VCaP (cell line): ENCODE measurements around the gene SLC13A3.
A peak's percentile ranks its signal among the peaks of the same experiment; 100 is the strongest.

ENCODE experiments used
- H3K27ac ChIP-seq: fragments of 450-650 bp; 2 replicates; pipeline ENCODE4 v1.5.1; 2017
- TF ChIP-seq, protein P1 (sequence below): fragments of 450-650 bp; conservative IDR thresholded peaks from 2 replicates; pipeline ENCODE4 v1.5.1; 2017; ENCODE audit warnings: mild to moderate bottlenecking, moderate library complexity

Gene SLC13A3

DNA sequence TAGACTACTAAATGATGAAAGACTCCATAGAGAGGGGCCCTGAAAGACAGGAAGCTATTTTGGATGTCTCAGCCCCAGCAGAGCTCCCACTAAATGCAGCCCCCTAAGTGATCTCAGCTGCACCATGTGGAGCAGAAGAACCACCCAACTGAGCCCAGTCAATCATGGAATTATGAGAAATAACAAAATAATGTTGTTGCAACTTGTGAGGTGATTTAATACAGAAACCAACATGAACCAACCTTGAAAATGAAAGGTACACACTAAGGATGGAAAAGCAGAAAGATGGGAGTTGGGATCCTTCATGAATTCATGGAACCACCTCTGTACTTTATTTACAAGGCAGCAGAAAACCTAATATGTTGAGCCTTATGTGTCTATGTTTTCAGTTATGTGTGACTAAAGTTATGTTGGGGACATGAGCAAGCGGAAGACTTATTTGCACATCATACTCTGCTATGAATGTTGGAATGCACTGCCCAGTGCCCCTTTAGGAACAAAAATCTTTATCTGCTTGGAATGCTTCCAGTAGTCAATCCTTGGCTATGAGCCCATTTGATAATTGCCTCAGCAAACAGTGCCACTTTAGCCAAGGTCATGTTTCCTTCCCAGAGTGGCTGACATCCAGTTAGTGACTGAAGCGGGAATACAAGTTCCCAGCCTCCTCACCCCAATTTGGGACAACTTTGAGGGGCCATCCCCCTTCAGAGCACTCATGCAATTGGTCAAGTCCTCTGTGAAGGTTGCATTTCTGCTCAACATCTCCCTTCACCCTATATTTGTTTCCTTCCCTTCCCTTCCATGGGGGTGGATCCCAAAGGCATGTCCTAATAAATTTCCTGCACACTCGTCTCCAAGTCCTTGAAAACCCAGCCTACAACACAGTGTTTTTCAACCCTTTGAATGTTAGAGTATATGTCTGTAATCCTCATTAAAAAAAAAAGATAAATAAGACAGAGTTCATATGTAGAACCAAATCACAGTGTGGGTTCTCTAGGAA is 19.6 kb upstream of the SLC13A3 start:
- TF ChIP-seq, protein P1, sequence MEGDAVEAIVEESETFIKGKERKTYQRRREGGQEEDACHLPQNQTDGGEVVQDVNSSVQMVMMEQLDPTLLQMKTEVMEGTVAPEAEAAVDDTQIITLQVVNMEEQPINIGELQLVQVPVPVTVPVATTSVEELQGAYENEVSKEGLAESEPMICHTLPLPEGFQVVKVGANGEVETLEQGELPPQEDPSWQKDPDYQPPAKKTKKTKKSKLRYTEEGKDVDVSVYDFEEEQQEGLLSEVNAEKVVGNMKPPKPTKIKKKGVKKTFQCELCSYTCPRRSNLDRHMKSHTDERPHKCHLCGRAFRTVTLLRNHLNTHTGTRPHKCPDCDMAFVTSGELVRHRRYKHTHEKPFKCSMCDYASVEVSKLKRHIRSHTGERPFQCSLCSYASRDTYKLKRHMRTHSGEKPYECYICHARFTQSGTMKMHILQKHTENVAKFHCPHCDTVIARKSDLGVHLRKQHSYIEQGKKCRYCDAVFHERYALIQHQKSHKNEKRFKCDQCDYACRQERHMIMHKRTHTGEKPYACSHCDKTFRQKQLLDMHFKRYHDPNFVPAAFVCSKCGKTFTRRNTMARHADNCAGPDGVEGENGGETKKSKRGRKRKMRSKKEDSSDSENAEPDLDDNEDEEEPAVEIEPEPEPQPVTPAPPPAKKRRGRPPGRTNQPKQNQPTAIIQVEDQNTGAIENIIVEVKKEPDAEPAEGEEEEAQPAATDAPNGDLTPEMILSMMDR = no peak
- peak overlapping the region; percentile 80 for H3K27ac ChIP-seq

DNA sequence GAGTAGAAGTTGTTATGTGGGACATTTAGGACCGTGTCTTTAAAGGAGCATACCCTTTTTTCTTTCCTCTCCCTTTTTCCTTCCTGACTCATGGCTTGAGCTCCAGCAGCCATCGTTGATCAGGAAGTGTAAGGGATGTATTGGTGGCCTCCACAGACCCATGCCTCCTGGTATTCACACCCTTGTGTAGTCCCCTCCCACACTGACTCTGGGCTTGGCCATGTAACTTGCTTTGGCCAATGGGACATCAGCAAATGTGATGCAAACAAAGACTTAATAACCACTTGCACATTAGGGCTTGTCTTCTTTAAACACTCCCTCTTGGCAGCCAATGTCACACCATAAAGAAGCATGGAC is 18.9 kb upstream of the SLC13A3 start:
- peak overlapping the region; percentile 80 for H3K27ac ChIP-seq
- TF ChIP-seq, protein P1 = no peak

DNA sequence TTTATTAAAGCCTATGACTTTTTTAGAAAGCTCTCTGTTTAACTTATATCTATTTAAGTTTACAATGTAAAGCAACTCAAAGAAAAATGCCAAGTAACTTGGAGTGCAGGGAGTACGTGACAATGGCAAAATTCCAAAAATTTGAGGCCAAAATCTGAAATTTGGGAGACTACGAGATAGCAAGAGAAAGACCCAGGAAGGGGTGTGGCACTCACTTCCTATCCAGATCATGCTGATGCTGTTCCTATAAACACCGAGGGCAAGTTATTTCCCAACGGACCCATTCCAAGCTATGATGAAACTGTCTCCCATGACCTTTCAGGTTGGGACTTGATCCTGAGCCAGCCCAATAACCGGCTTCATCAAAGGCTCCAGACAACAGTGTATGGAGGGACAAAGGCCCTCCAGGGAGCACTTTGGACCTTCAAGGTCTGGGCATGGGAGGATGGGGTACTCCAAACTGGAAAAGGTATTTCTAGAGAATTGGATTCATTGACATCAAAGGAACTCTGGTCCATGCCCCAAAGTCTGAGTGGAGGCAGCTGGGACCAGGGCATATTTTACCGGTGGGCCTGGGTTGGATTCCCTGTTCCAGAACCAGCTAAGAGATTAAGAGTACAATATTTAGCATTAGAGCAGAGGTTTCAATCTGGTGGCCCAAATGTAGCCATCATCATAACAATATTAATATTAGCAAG is 15.7 kb upstream of the SLC13A3 start:
- H3K27ac ChIP-seq = no peak overlapping the region
- TF ChIP-seq, protein P1 = no peak

DNA sequence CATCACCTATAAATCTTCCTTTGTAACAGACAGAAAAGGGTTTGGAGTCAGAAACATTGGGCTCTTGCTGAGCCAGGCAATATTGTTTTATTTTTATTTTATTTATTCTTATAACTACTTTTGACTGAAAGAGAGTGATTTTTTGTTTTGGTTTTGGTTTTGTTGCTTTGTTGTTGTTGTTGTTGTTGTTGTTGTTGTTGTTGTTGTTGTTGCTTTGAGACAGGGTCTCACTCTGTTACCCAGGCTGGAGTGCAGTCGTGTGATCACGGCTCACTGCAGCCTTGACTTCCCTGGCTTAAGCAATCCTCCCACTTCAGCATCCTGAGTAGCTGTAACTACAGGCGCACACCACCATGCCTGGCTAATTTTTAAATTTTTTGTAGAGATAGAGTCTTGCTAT is 15.0 kb upstream of the SLC13A3 start:
- TF ChIP-seq, protein P1 = no peak

DNA sequence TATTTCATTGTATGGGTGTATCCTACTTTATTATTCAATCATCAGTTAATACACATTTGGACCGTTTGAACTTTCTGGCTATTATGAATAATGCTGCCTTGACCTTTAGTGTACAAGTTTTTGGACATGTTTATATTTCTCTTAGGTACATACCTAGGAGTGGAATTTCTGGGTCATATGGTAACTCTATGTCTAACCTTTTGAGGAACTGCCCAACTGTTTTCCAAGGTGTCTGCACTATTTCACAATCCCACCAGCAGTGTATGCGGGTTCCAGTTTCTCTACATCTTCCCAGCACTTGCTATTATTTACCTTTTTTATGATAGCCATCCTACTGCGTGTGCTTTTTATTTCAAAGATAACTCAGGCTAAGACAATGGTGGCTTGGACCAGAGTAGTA is 14.3 kb upstream of the SLC13A3 start:
- no peak overlapping the region for H3K27ac ChIP-seq
- TF ChIP-seq, protein P1 = no peak

More for the DNA sequence above, 15.0 kb upstream of the SLC13A3 start:
- no peak overlapping the region for H3K27ac ChIP-seq

DNA sequence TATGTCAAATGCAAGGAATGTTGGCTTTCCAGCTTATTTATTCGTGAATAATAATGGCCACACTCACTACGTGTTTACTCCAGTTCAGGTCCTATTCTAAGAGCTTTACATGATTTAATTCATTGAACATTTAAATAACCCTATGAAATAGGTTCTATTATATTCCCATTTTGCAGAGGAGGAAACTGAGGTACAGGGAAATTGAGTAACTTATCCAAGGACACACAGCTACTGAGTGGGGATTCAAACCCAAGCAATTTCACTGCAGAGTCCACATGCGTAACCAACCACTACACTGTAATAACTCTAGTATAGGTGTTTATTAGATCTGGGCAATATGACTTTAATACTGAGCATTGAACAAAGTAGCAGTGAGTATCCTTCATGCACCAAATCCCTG is 12.3 kb upstream of the SLC13A3 start:
- TF ChIP-seq, protein P1 = no peak
- no peak overlapping the region for H3K27ac ChIP-seq

DNA sequence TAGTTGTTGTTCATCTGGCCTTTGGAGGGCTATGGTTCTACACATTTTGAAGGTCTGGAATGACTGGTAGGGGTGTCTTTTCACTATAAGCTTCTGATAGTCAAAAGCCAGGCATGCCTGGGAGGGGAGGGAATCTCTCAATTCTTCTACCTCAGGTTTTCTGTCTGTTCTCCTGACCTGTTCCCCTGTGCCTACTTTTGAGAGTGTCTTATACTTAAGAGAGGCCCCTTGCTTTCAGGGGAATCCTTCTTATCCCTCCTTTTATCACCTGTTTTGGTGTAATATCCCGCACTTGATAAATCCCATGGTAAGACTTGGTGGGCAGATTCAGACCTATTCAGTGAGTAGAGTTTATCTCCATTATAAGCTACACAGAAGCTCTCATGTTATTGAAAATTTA is 10.4 kb upstream of the SLC13A3 start:
- no peak overlapping the region for H3K27ac ChIP-seq
- TF ChIP-seq, protein P1 = no peak
